Ishikawa (cell line): Measurements from ENCODE around the gene STUM.

Source experiments
- EGR1 ChIP-seq: IDR thresholded peaks from 2 replicates; pipeline ENCODE4 v1.6.1; 2012
- EP300 ChIP-seq: IDR thresholded peaks from 2 replicates; pipeline ENCODE4 v1.6.1; 2012; ENCODE audit warnings: borderline replicate concordance
- MAX ChIP-seq: IDR thresholded peaks from 2 replicates; pipeline ENCODE4 v1.6.1; 2012
- NFIC ChIP-seq: IDR thresholded peaks from 2 replicates; pipeline ENCODE4 v1.6.1; 2012
- RAD21 ChIP-seq: IDR thresholded peaks from 2 replicates; pipeline ENCODE4 v1.6.1; 2012; ENCODE audit warnings: low read depth
- REST ChIP-seq: IDR thresholded peaks from 2 replicates; pipeline ENCODE4 v1.6.1; 2012; ENCODE audit warnings: low read depth, mild to moderate bottlenecking
- YY1 ChIP-seq: IDR thresholded peaks from 2 replicates; pipeline ENCODE4 v1.6.1; 2012; ENCODE audit warnings: low read depth

- TF ChIP-seq EP300 (no peak), YY1 (no peak), MAX (no peak), NFIC (no peak), REST (no peak), RAD21 (no peak), EGR1 (no peak)
These were observed 101.8 kb downstream of the STUM start for GRCh38 chr1:226650236-226650841.
